Measurements from ENCODE around the gene STAT2. TPM values are rescaled to one million over a fixed set of nuclear protein-coding genes. Genes with fewer than 3 reads are reported as not detected.
A peak's percentile ranks its signal among the peaks of the same experiment; 100 is the strongest.

The STAT2 gene
- total RNA-seq, 1 donor = 280 TPM

DNA sequence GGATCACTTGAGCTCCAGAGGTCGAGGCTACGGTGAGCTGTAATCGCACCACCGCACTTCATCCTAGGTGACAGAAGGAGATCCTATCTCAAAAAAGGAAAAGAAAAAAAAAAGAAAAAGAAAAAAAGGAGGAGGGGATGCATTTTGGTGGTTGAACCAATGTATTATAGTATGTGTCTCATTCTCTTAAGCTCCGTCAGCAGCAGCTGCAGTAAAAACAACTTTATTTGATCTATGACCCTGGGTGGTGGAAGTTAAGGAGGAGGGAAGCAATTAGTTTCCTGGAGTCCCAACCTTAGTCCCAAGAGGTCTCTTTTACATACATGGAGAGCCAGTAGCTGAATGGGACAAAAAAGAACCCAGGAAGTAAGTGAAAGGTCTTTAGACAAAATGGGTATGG lies 29.5 kb upstream of the STAT2 start:
- DNase-seq (ENCODE audit: low read depth) = no peak

DNA sequence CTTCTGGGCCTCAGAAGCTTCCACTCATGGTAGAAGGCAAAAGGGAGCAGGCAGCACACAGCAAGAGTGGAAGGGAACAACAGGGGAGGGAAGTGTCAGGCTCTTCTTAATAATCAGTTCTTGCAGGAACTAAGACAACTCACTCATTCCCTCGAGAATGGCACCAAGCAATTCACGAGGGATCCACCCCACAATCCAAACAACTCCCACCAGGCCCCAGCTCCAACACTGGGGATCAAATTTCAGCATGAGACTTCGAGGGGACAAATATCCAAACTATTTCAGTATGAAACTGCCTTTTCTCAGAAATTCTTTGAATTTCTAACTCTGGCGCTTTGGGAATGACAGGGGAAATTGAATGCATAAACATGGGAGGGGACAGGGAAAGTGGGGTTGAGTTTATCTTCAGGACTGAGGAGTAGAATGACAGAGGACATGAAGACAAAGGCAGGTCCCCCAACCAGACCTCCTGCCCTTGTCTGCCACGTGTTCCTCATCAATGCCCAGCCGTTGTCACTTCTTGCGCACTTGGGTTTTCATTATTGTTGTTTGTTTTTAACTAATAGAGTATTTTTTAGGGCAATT lies 27.3 kb upstream of the STAT2 start:
- no peak overlapping the region for H3K4me3 ChIP-seq (ENCODE audit: low read depth, low read length)
- DNase-seq (ENCODE audit: low read depth) = peak; percentile 37
- TF ChIP-seq, protein P1, sequence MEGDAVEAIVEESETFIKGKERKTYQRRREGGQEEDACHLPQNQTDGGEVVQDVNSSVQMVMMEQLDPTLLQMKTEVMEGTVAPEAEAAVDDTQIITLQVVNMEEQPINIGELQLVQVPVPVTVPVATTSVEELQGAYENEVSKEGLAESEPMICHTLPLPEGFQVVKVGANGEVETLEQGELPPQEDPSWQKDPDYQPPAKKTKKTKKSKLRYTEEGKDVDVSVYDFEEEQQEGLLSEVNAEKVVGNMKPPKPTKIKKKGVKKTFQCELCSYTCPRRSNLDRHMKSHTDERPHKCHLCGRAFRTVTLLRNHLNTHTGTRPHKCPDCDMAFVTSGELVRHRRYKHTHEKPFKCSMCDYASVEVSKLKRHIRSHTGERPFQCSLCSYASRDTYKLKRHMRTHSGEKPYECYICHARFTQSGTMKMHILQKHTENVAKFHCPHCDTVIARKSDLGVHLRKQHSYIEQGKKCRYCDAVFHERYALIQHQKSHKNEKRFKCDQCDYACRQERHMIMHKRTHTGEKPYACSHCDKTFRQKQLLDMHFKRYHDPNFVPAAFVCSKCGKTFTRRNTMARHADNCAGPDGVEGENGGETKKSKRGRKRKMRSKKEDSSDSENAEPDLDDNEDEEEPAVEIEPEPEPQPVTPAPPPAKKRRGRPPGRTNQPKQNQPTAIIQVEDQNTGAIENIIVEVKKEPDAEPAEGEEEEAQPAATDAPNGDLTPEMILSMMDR (IDR thresholded peaks at IDR 0.05; ENCODE audit: insufficient read depth, low read length) = no peak

More for the DNA sequence above, 29.5 kb upstream of the STAT2 start:
- H3K4me3 ChIP-seq (ENCODE audit: low read depth, low read length) = no peak overlapping the region
- TF ChIP-seq, protein P1 (IDR thresholded peaks at IDR 0.05; ENCODE audit: insufficient read depth, low read length) = no peak

DNA sequence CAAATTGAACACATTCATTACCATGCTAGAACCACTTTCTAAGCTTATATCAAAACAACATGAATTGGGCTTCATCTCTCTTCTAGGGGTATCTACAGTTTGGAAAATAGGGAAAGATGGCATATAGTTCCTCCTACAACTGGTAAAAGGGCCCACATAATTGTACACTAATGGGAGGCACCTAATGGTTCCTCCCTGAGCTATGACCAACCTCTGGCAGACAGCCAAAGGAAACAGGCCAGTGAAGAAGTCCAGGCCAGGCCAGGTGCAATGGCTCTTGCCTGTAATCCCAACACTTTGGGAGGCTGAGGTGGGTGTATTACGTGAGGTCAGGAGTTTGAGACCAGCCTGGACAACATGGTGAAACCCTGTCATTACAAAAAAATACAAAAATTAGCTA lies 26.0 kb upstream of the STAT2 start:
- no peak overlapping the region for H3K4me3 ChIP-seq (ENCODE audit: low read depth, low read length)
- TF ChIP-seq, protein P1 (IDR thresholded peaks at IDR 0.05; ENCODE audit: insufficient read depth, low read length) = no peak
- no peak for DNase-seq (ENCODE audit: low read depth)

DNA sequence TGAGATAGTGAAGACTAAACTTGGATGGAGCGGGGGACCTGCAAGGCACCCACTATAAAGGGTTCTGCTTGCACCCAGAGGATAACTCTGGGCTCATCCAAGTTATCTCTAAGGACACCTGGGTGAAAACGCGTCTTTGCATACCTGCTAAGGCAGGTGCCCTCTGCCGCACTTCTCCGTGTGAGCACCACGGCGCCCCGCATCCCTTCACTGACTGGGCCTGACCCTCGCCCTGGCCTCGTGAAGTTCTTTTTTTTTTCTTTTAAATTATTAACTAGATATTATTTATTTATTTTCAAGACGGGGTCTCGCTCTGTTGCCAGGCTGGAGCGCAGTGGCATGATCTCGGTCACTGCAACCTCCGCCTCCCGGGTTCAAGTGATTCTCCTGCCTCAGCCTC lies 22.7 kb upstream of the STAT2 start:
- H3K4me3 ChIP-seq (ENCODE audit: low read depth, low read length) = no peak overlapping the region
- DNase-seq (ENCODE audit: low read depth) = no peak
- TF ChIP-seq, protein P1 (IDR thresholded peaks at IDR 0.05; ENCODE audit: insufficient read depth, low read length) = no peak

DNA sequence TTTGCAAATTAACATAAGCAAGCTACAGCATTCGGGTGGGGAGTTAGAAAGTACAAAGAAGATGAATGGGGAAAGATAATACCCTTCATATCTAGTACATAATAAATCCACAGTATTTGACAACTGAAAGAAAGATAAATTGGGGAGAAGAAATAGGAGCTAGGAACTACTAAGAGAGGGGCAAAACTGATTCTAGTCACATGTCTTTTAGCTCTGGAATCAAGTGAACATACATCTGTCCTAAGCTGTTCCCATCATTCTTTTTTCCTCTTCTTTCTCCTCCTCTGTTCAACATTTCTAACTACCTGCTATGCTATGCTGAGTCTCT lies 18.0 kb upstream of the STAT2 start:
- TF ChIP-seq, protein P1 (IDR thresholded peaks at IDR 0.05; ENCODE audit: insufficient read depth, low read length) = no peak
- no peak for DNase-seq (ENCODE audit: low read depth)
- H3K4me3 ChIP-seq (ENCODE audit: low read depth, low read length) = no peak overlapping the region

DNA sequence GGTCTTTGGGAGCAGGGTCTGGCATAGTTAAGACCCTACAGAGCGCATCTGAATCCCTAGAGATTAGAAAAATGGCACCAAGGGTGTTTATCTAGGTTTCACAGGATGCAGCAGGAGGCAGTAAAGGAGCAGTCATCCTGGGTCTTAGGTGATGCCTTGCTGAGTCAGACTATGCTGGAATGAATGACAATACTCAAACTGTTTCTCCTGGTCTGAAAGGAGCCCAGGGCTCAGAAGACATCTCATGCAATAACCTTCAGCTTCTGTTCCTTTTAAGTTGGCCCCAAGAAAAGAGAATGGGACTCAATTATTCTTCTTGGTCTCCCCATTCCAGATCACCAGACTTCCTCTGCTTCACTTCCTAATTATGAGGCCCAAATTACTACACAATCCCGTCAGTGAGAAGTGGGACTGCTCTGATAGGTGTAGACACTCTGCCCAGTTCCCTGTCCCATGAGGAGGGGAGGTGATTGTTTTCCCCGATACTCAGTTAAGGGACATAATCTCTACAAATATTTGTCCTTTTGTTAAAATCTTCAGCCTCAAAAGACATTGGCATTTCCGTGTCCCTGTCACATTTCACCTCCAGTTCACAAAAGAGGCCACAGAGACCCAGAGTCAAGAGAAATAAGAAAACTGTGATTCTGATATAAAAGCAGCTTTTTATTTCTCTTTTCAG lies 17.5 kb upstream of the STAT2 start:
- DNase-seq (ENCODE audit: low read depth) = peak; percentile 23

More for the DNA sequence above, 17.5 kb upstream of the STAT2 start:
- TF ChIP-seq, protein P1 (IDR thresholded peaks at IDR 0.05; ENCODE audit: insufficient read depth, low read length) = no peak
- H3K4me3 ChIP-seq (ENCODE audit: low read depth, low read length) = no peak overlapping the region
